Loucy (cell line): ENCODE measurements around the gene NCK1.

Source experiments
- CTCF ChIP-seq: fragments of 200-600 bp; sonication (generic); conservative IDR thresholded peaks from 2 replicates; pipeline ENCODE4 v1.5.1; 2014; ENCODE audit warnings: mild to moderate bottlenecking, antibody characterized with exemption, low read length
- EZH2phosphoT487 ChIP-seq: fragments of 200-600 bp; IDR thresholded peaks from 2 replicates; pipeline ENCODE4 v1.6.1; 2018; ENCODE audit warnings: antibody characterized with exemption, mild to moderate bottlenecking, moderate library complexity, borderline replicate concordance

GRCh38 chr3:136835089-136835812 lies 26.8 kb upstream of the NCK1 start:
- TF ChIP-seq CTCF (no peak), EZH2phosphoT487 (no peak)
